GM12864 (cell line): ENCODE results near the gene PRR14.

Source experiments
- DNase-seq: peaks from one replicate; pipeline ENCODE4 v3.0.0-alpha.2; 2011; ENCODE audit warnings: low read depth
- H3K4me3 ChIP-seq: 2 replicates; pipeline ENCODE4 v1.5.1; 2011; ENCODE audit warnings: mild to moderate bottlenecking, low read depth, low read length, control low read depth
- TF ChIP-seq, protein P1 (sequence below): IDR thresholded peaks from 2 replicates; pipeline ENCODE4 v1.5.1; 2011; ENCODE audit warnings: low read depth, mild to moderate bottlenecking, moderate library complexity, low read length, control low read depth, inconsistent platforms; ENCODE audit errors: missing control alignments

PRR14 gene

DNA sequence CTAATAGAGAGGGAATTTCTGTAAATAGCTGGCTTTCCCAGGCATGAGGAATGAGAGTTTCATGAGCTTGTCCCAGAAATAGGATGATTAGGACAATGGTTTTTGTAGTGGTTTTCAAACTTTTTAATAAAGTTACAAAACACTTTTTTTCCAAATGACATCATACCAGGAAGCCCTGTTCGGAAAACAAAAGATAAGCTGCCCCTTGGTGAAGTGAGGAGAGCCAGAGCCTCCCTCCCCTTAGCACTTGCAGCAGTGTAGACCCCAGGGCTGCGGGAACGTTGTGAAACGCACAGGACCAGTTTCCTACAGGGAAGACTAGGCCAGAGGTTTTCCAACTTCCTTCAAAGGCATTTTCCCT is 15.1 kb downstream of the PRR14 start:
- H3K4me3 ChIP-seq = no peak overlapping the region
- DNase-seq = no peak
- TF ChIP-seq, protein P1, sequence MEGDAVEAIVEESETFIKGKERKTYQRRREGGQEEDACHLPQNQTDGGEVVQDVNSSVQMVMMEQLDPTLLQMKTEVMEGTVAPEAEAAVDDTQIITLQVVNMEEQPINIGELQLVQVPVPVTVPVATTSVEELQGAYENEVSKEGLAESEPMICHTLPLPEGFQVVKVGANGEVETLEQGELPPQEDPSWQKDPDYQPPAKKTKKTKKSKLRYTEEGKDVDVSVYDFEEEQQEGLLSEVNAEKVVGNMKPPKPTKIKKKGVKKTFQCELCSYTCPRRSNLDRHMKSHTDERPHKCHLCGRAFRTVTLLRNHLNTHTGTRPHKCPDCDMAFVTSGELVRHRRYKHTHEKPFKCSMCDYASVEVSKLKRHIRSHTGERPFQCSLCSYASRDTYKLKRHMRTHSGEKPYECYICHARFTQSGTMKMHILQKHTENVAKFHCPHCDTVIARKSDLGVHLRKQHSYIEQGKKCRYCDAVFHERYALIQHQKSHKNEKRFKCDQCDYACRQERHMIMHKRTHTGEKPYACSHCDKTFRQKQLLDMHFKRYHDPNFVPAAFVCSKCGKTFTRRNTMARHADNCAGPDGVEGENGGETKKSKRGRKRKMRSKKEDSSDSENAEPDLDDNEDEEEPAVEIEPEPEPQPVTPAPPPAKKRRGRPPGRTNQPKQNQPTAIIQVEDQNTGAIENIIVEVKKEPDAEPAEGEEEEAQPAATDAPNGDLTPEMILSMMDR = no peak

- no peak overlapping the region for H3K4me3 ChIP-seq
- DNase-seq = no peak
- TF ChIP-seq, protein P1 = no peak
Observed at GRCh38 chr16:30666681-30667080, 15.9 kb downstream of the PRR14 start.

GRCh38 chr16:30667361-30667905 is 16.7 kb downstream of the PRR14 start:
- no peak overlapping the region for H3K4me3 ChIP-seq
- TF ChIP-seq, protein P1 = no peak
- DNase-seq = no peak

- TF ChIP-seq, protein P1 = no peak
- H3K4me3 ChIP-seq = no peak overlapping the region
- no peak for DNase-seq
Observed at GRCh38 chr16:30668393-30668792, 17.6 kb downstream of the PRR14 start.

- TF ChIP-seq, protein P1 = no peak
- no peak overlapping the region for H3K4me3 ChIP-seq
Observed at GRCh38 chr16:30669026-30669902, 18.5 kb downstream of the PRR14 start.

GRCh38 chr16:30669903-30670824 is 19.4 kb downstream of the PRR14 start:
- no peak for DNase-seq
- TF ChIP-seq, protein P1 = no peak
- H3K4me3 ChIP-seq = no peak overlapping the region

More at GRCh38 chr16:30669026-30669902, 18.5 kb downstream of the PRR14 start:
- DNase-seq = no peak
